OCI-LY7 (cell line): Measurements from ENCODE around the gene SLC27A1. TPM values are rescaled to one million over a fixed set of nuclear protein-coding genes. Genes with fewer than 3 reads are reported as not detected.

Source experiments
- Bru-seq: library from RNA; stranded (reverse); fragments of 400-500 nt; gene quantifications from one replicate; lab custom pipeline; 2021; lab: Mats Ljungman, UMichigan
- BruChase-seq, 2 experiments: library from RNA; stranded (reverse); fragments of 400-500 nt; gene quantifications; one replicate each; lab custom pipeline; 2021; lab: Mats Ljungman, UMichigan
- BruUV-seq: library from RNA; stranded (reverse); fragments of 400-500 nt; replicated peaks from 2 replicates; lab custom pipeline; 2021; lab: Mats Ljungman, UMichigan
- CTCF ChIA-PET: fragments of 300-600 bp; sonication (Branson Sonifier 250); formaldehyde crosslinking; loops from one replicate; lab custom pipeline; 2022; ENCODE audit warnings: antibody characterized with exemption; ENCODE audit not compliant: unreplicated experiment; lab: Charles Lee
- POLR2A ChIA-PET: fragments of 300-600 bp; sonication (Branson Sonifier 250); formaldehyde crosslinking; loops from one replicate; lab custom pipeline; 2022; ENCODE audit warnings: antibody characterized with exemption; lab: Charles Lee
- DNase-seq: peaks from one replicate; pipeline ENCODE4 v3.0.0-alpha.2; 2015; ENCODE audit warnings: low spot score
- H2AFZ ChIP-seq: fragments of 200-600 bp; sonication (generic), shearing (Covaris generic); 2 replicates; pipeline ENCODE4 v1.6.1; 2014; ENCODE audit warnings: mild to moderate bottlenecking, antibody characterized with exemption, low read length, moderate library complexity
- H3K27ac ChIP-seq: fragments of 200-600 bp; sonication (generic); 2 replicates; pipeline ENCODE4 v1.5.1; 2014; ENCODE audit warnings: mixed run types, low read depth, mild to moderate bottlenecking, moderate library complexity, low read length, inconsistent platforms; ENCODE audit not compliant: poor library complexity, severe bottlenecking
- H3K36me3 ChIP-seq: fragments of 200-600 bp; sonication (generic); 2 replicates; pipeline ENCODE4 v1.6.1; 2014; ENCODE audit warnings: mild to moderate bottlenecking, antibody characterized with exemption, low read length, moderate library complexity, mixed read lengths; ENCODE audit not compliant: insufficient read depth
- H3K4me1 ChIP-seq: fragments of 200-600 bp; sonication (generic); 2 replicates; pipeline ENCODE4 v1.5.1; 2014; ENCODE audit warnings: mild to moderate bottlenecking, low read length; ENCODE audit not compliant: insufficient read depth, poor library complexity, severe bottlenecking
- H3K4me2 ChIP-seq: fragments of 200-600 bp; sonication (generic); 2 replicates; pipeline ENCODE4 v1.6.1; 2014; ENCODE audit warnings: mild to moderate bottlenecking, low read length
- H3K4me3 ChIP-seq: fragments of 200-600 bp; sonication (generic); 2 replicates; pipeline ENCODE4 v1.5.1; 2014; ENCODE audit warnings: mild to moderate bottlenecking, low read depth, low read length; ENCODE audit not compliant: poor library complexity, severe bottlenecking
- H3K79me2 ChIP-seq: fragments of 200-600 bp; sonication (generic); 2 replicates; pipeline ENCODE4 v1.6.1; 2016; ENCODE audit warnings: low read depth, mild to moderate bottlenecking, low read length, moderate library complexity, mixed read lengths; ENCODE audit not compliant: insufficient read depth
- H3K9me2 ChIP-seq: fragments of 200-600 bp; sonication (generic); 2 replicates; pipeline ENCODE4 v1.6.1; 2016; ENCODE audit warnings: mild to moderate bottlenecking, low read length, mixed read lengths; ENCODE audit not compliant: insufficient read depth
- H3K9me3 ChIP-seq: fragments of 200-600 bp; sonication (generic); 2 replicates; pipeline ENCODE4 v1.6.1; 2014; ENCODE audit warnings: mild to moderate bottlenecking, mixed run types, low read length, mixed read lengths
- H4K20me1 ChIP-seq: fragments of 200-600 bp; sonication (generic); 2 replicates; pipeline ENCODE4 v1.6.1; 2014; ENCODE audit warnings: mild to moderate bottlenecking, antibody characterized with exemption, low read length, moderate library complexity, mixed read lengths; ENCODE audit not compliant: insufficient read depth
- CTCF ChIP-seq: fragments of 200-600 bp; sonication (generic); conservative IDR thresholded peaks from 2 replicates; pipeline ENCODE4 v1.5.1; 2014; ENCODE audit warnings: mild to moderate bottlenecking, antibody characterized with exemption, low read length, moderate library complexity, mixed read lengths
- EZH2phosphoT487 ChIP-seq: fragments of 200-600 bp; sonication (generic); IDR thresholded peaks from 2 replicates; pipeline ENCODE4 v1.6.1; 2018; ENCODE audit warnings: low read depth, borderline replicate concordance, mild to moderate bottlenecking, mixed run types, antibody characterized with exemption, low read length, moderate library complexity, mixed read lengths
- intact Hi-C: fragments of 100-400 bp; cut with micrococcal nuclease; formaldehyde crosslinking; loops from one replicate; pipeline ENCODE4 v1.10.0; 2022; ENCODE audit not compliant: unreplicated experiment
- long read RNA-seq: library from polyadenylated mRNA; stranded (forward); transcript quantifications from one replicate; pipeline ENCODE4 v2.0.0, GENCODE V29; 2022
- total RNA-seq, 2 experiments: library from RNA; depleted of rRNA in 1 of 2; stranded (reverse); fragments of >200 nt in 1 of 2; shearing (Covaris generic) in 1 of 2; gene quantifications; 2 replicates each; pipeline ENCODE4 v1.2.3, GENCODE V29; 2014 to 2022

Gene SLC27A1
- 2.5 and 3.3 TPM in 2 replicates for total RNA-seq (2014; rRNA removed; shearing (Covaris generic))
- 2.7 and 3.2 TPM in 2 replicates for total RNA-seq (2022)
- percentile 29 among the genes with signal in this experiment for Bru-seq, nascent RNA
- BruChase-seq, experiment 1, labeled RNA remaining after a 6-hour chase, result percentile 32 among the genes with signal in this experiment
- percentile 33 among the genes with signal in this experiment for BruChase-seq, experiment 2, labeled RNA remaining after a 2-hour chase
- long read RNA-seq, partial matches to known transcripts, result 0 of 4 reads
- long read RNA-seq, other reads (novel, unspliced or antisense), result 4 of 4 reads

- Histone ChIP-seq H4K20me1 (no peaks in the 10 kb centered on the region), H3K4me1 (peaks cover 30% of the 10 kb centered on the region), H3K79me2 (no peaks in the 10 kb centered on the region), H3K27ac (no peak within 1 kb of the TSS), H3K9me3 (no peaks in the 10 kb centered on the region), H3K4me2 (peak within 1 kb of the TSS; percentile 82), H3K9me2 (no peaks in the 10 kb centered on the region), H2AFZ (peak within 1 kb of the TSS; percentile 57), H3K4me3 (peak within 1 kb of the TSS; percentile 70), H3K36me3 (no peaks in the 10 kb centered on the region)
- intact Hi-C loops, result no loop called here
- BruUV-seq, result no TSS peak
- CTCF ChIA-PET, result interaction anchor here (0.6 kb wide), 1 partner anchor 53 kb away, joined by 9 read pairs; no protein-coding TSS in a partner anchor
- peak; percentile 97 for DNase-seq
- POLR2A ChIA-PET, result interaction anchor here (1.2 to 1.4 kb wide), 2 partner anchors 65 to 136 kb away, joined by 3 read pairs; partner anchors contain the start of gene BST2
- TF ChIP-seq CTCF, result no peak
- TF ChIP-seq EZH2phosphoT487, result no peak
Measured at GRCh38 chr19:17470068-17470841, at the start of gene SLC27A1. Gene SLC27A1 (plus strand): TSS chr19:17470524. CDS start chr19:17470541, 17 bp downstream.

- no peak for TF ChIP-seq EZH2phosphoT487
- TF ChIP-seq CTCF, result no peak
- no TSS peak for BruUV-seq
- Histone ChIP-seq H3K4me2 (no peak overlapping the region), H2AFZ (no peak overlapping the region), H3K9me2 (no peaks in the 10 kb centered on the region), H3K27ac (no peak overlapping the region), H4K20me1 (no peaks in the 10 kb centered on the region), H3K9me3 (no peaks in the 10 kb centered on the region), H3K4me3 (no peak overlapping the region), H3K4me1 (peaks cover 44% of the 10 kb centered on the region), H3K36me3 (peaks cover 2% of the 10 kb centered on the region; the same call in 1 of the 2 replicates), H3K79me2 (peaks cover 6% of the 10 kb centered on the region; the same call in 1 of the 2 replicates)
- POLR2A ChIA-PET, result no interaction called here
- no peak for DNase-seq
- intact Hi-C loops, result no loop called here
- CTCF ChIA-PET, result no interaction called here
Measured at GRCh38 chr19:17421942-17422341, 48.4 kb upstream of the SLC27A1 start.
